ENCODE results near the gene CDX2.

Gene CDX2

GRCh38 chr13:27963491-27963890 is 5.6 kb downstream of the CDX2 start:
- TF ChIP-seq CTCF (conservative IDR thresholded peaks at IDR 0.05): no peak
- TF ChIP-seq ZFX (IDR thresholded peaks at IDR 0.05): no peak

GRCh38 chr13:27962982-27963381 is 6.1 kb downstream of the CDX2 start:
- no peak overlapping the region for H3K27ac ChIP-seq
- TF ChIP-seq ZFX (IDR thresholded peaks at IDR 0.05) (no peak), CTCF (conservative IDR thresholded peaks at IDR 0.05) (no peak)

More at GRCh38 chr13:27963491-27963890, 5.6 kb downstream of the CDX2 start:
- no peak overlapping the region for H3K27ac ChIP-seq

- H3K27ac ChIP-seq: no peak overlapping the region
- TF ChIP-seq CTCF (conservative IDR thresholded peaks at IDR 0.05) (no peak), ZFX (IDR thresholded peaks at IDR 0.05) (no peak)
Observed at GRCh38 chr13:27962128-27962841, 6.8 kb downstream of the CDX2 start.

GRCh38 chr13:27961227-27962085 is 7.7 kb downstream of the CDX2 start:
- no peak for TF ChIP-seq CTCF (conservative IDR thresholded peaks at IDR 0.05)
- TF ChIP-seq ZFX (IDR thresholded peaks at IDR 0.05): no peak
- H3K27ac ChIP-seq: peak overlapping the region; percentile 35

GRCh38 chr13:27960362-27961226 is 8.5 kb downstream of the CDX2 start:
- peak overlapping the region; percentile 35 for H3K27ac ChIP-seq
- no peak for TF ChIP-seq ZFX (IDR thresholded peaks at IDR 0.05)
- no peak for TF ChIP-seq CTCF (conservative IDR thresholded peaks at IDR 0.05)

GRCh38 chr13:27959976-27960361 is 9.1 kb downstream of the CDX2 start:
- peak overlapping the region; percentile 35 for H3K27ac ChIP-seq
- TF ChIP-seq CTCF (conservative IDR thresholded peaks at IDR 0.05) (no peak), ZFX (IDR thresholded peaks at IDR 0.05) (no peak)
